Fibroblast of lung (primary cell): ENCODE measurements around the gene GRID1.

Experiments used
- CTCF ChIP-seq, 2 donors: IDR thresholded peaks in 1 of 2; conservative IDR thresholded peaks in 1 of 2; 1 replicate in 1 of 2; 2 replicates in 1 of 2; pipeline ENCODE4 v1.5.1; 2011 to 2012; ENCODE audit warnings: low read length in 2 of 2, control low read depth in 1 of 2, inconsistent platforms in 1 of 2, low read depth in 1 of 2, mild to moderate bottlenecking in 1 of 2
- EZH2 ChIP-seq: IDR thresholded peaks from 2 replicates; pipeline ENCODE4 v1.5.1; 2012; ENCODE audit warnings: low read length, control low read depth, mild to moderate bottlenecking; ENCODE audit errors: missing control alignments

- TF ChIP-seq CTCF (conservative IDR thresholded peaks at IDR 0.05 in 1 of 2, IDR thresholded peaks at IDR 0.05 in 1 of 2; ENCODE audit: low read depth in 1 of 2, low read length in 2 of 2), result no peak
- TF ChIP-seq EZH2, result no peak
Measured at GRCh38 chr10:85781404-85781803, 585.2 kb downstream of the GRID1 start.
